Keratinocyte (primary cell): Measurements from ENCODE around the gene TNFSF8. TPM values are rescaled to one million over a fixed set of nuclear protein-coding genes. Genes with fewer than 3 reads are reported as not detected.

Source experiments
- DNase-seq: peaks from one replicate; pipeline ENCODE4 v3.0.0-alpha.2; 2011; ENCODE audit warnings: low read depth, missing footprints, low spot score
- FAIRE-seq: peaks from 2 replicates; lab custom pipeline; 2011; peaks lifted over from hg19 to GRCh38; lab: Jason Lieb, UNC
- H2AFZ ChIP-seq: 2 replicates; pipeline ENCODE4 v1.6.0; 2012; ENCODE audit warnings: low read length, control low read depth, inconsistent platforms; ENCODE audit not compliant: control insufficient read depth
- H3K27ac ChIP-seq: 2 replicates; pipeline ENCODE4 v1.5.1; 2011; ENCODE audit warnings: low read length; ENCODE audit not compliant: control insufficient read depth, insufficient read depth
- H3K27me3 ChIP-seq: 3 replicates; pipeline ENCODE4 v1.6.0; 2011; ENCODE audit warnings: low read length; ENCODE audit not compliant: control insufficient read depth, insufficient read depth; ENCODE audit errors: extremely low read depth
- H3K36me3 ChIP-seq, 2 experiments: 2 replicates in 1 of 2; 3 replicates in 1 of 2; pipeline ENCODE4 v1.5.1; 2011; ENCODE audit warnings: low read length in 2 of 2, mild to moderate bottlenecking in 1 of 2; ENCODE audit not compliant: control insufficient read depth in 2 of 2, insufficient read depth in 2 of 2; ENCODE audit errors: extremely low read depth in 1 of 2
- H3K4me1 ChIP-seq: 3 replicates; pipeline ENCODE4 v1.5.1; 2011; ENCODE audit warnings: low read length; ENCODE audit not compliant: control insufficient read depth, insufficient read depth; ENCODE audit errors: extremely low read depth
- H3K4me2 ChIP-seq: 3 replicates; pipeline ENCODE4 v1.6.0; 2011; ENCODE audit warnings: low read depth, low read length; ENCODE audit not compliant: control insufficient read depth, insufficient read depth; ENCODE audit errors: extremely low read depth
- H3K4me3 ChIP-seq, 3 experiments: fragments of 200-600 bp in 1 of 3; sonication (generic) in 1 of 3; 2 replicates in 2 of 3; 3 replicates in 1 of 3; pipeline ENCODE4 v1.5.1; 2011 to 2016; ENCODE audit warnings: low read length in 3 of 3, mild to moderate bottlenecking in 3 of 3, control low read depth in 2 of 3, inconsistent platforms in 1 of 3, low read depth in 1 of 3, mixed read lengths in 1 of 3, mixed run types in 1 of 3, moderate library complexity in 1 of 3; ENCODE audit not compliant: control insufficient read depth in 2 of 3, insufficient read depth in 2 of 3; ENCODE audit errors: extremely low read depth in 1 of 3
- H3K79me2 ChIP-seq: 2 replicates; pipeline ENCODE4 v1.6.0; 2012; ENCODE audit warnings: low read length; ENCODE audit not compliant: control insufficient read depth, insufficient read depth
- H3K9ac ChIP-seq: 3 replicates; pipeline ENCODE4 v1.6.0; 2011; ENCODE audit warnings: low read length; ENCODE audit not compliant: control insufficient read depth, insufficient read depth; ENCODE audit errors: extremely low read depth
- H3K9me1 ChIP-seq: 3 replicates; pipeline ENCODE4 v1.6.0; 2011; ENCODE audit warnings: low read length; ENCODE audit not compliant: control insufficient read depth, insufficient read depth; ENCODE audit errors: extremely low read depth
- H3K9me3 ChIP-seq: 2 replicates; pipeline ENCODE4 v1.5.1; 2012; ENCODE audit warnings: low read depth, low read length; ENCODE audit not compliant: control insufficient read depth
- H4K20me1 ChIP-seq: 3 replicates; pipeline ENCODE4 v1.6.0; 2011; ENCODE audit warnings: low read length; ENCODE audit not compliant: control insufficient read depth, insufficient read depth; ENCODE audit errors: extremely low read depth
- EZH2 ChIP-seq: IDR thresholded peaks from one replicate; pipeline ENCODE4 v1.6.1; 2012; ENCODE audit warnings: inconsistent platforms, mild to moderate bottlenecking, low read length, moderate library complexity
- dilution Hi-C: fragments of 300-500 bp; cut with MboI; formaldehyde crosslinking; loops from one replicate; pipeline ENCODE4 v1.7.0; 2020; ENCODE audit warnings: low sequenced_read_pairs; ENCODE audit not compliant: extremely low pct_ligation_motif_present
- polyA plus RNA-seq, 5 experiments: library from polyadenylated mRNA; depleted of rRNA in 3 of 5; stranded (reverse) in 3 of 5; stranded (forward) in 1 of 5; unstranded in 1 of 5; fragments of >200 nt; gene quantifications; 1 replicate in 1 of 5; 2 replicates in 3 of 5; 3 replicates in 1 of 5; pipeline versions ENCODE4 v1.2.1 to v1.2.3, GENCODE V29; 2011 to 2012; ENCODE audit warnings: missing spikeins in 2 of 5, low read depth in 1 of 5, low replicate concordance in 1 of 5
- TF ChIP-seq, protein P1 (sequence below), 3 experiments: IDR thresholded peaks in 1 of 3; conservative IDR thresholded peaks in 1 of 3; optimal IDR thresholded peaks in 1 of 3; 2 replicates in 2 of 3; 3 replicates in 1 of 3; pipeline versions ENCODE3 to v1.5.1; 2011; ENCODE audit warnings: low read length in 3 of 3, mild to moderate bottlenecking in 3 of 3, moderate library complexity in 2 of 3, control low read depth in 1 of 3, inconsistent platforms in 1 of 3; ENCODE audit not compliant: insufficient read depth in 2 of 3; ENCODE audit errors: extremely low read depth in 1 of 3

Gene TNFSF8
- polyA plus RNA-seq, 1 donor (not counting 4 experiments of a cell fraction or from before 2014, with no cell fraction given): not detected

DNA sequence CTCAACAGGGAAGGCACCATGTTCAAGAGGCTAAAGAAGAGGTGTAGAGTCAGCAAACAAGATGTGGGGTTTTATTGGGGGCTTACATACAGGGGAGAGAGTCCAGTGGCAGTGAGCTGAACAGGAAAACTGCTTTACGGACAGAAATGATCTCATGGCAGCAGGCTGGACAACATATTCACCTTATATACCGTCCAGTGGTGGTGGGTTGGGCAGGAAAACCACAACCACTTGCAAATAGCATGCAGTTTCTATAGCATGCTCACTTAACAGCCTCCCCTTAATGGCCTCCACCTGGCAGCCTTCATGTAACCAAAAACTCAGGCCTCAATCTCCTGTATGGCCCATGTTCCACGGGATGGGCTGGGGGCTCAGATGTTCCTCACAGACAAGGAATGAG lies 5.4 kb downstream of the TNFSF8 start:
- Histone ChIP-seq H3K27ac (no peak overlapping the region), H3K27me3 (peaks cover 17% of the 10 kb centered on the region), H3K4me2 (no peak overlapping the region), H2AFZ (no peak overlapping the region), H3K4me1 (no peaks in the 10 kb centered on the region), H3K9me1 (no peaks in the 10 kb centered on the region), H3K9ac (no peak overlapping the region), H3K36me3 (no peaks in the 10 kb centered on the region), H3K79me2 (no peaks in the 10 kb centered on the region), H4K20me1 (no peaks in the 10 kb centered on the region), H3K9me3 (no peaks in the 10 kb centered on the region), H3K4me3 (no peak overlapping the region)
- dilution Hi-C loops: no loop called here
- TF ChIP-seq, protein P1, sequence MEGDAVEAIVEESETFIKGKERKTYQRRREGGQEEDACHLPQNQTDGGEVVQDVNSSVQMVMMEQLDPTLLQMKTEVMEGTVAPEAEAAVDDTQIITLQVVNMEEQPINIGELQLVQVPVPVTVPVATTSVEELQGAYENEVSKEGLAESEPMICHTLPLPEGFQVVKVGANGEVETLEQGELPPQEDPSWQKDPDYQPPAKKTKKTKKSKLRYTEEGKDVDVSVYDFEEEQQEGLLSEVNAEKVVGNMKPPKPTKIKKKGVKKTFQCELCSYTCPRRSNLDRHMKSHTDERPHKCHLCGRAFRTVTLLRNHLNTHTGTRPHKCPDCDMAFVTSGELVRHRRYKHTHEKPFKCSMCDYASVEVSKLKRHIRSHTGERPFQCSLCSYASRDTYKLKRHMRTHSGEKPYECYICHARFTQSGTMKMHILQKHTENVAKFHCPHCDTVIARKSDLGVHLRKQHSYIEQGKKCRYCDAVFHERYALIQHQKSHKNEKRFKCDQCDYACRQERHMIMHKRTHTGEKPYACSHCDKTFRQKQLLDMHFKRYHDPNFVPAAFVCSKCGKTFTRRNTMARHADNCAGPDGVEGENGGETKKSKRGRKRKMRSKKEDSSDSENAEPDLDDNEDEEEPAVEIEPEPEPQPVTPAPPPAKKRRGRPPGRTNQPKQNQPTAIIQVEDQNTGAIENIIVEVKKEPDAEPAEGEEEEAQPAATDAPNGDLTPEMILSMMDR (optimal IDR thresholded peaks at IDR 0.05 in 1 of 3, IDR thresholded peaks at IDR 0.05 in 1 of 3, conservative IDR thresholded peaks at IDR 0.05 in 1 of 3; ENCODE audit: extremely low read depth in 1 of 3, insufficient read depth in 2 of 3, low read length in 3 of 3): no peak
- TF ChIP-seq EZH2: no peak
- no peak for FAIRE-seq
- DNase-seq: no peak

DNA sequence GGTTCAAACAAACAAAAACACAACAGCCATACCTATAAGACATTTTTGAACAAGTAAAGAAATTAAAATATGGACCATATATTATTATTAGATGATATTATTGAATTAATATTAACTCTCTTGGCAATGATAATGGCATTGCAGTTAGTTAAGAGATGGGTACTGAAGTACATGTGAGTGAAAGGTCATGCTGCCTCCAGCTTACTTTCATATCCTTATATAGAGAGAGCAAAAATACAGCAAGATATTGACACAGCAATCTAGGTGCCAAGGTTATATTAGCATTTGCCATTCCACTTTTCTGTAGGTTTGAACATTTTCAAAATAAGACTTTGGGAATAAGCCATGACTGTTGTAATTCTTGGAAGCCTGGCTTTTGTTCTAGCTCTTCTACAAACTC lies 6.1 kb downstream of the TNFSF8 start:
- no peaks in the 10 kb centered on the region for H3K36me3 ChIP-seq
- no peak overlapping the region for H3K9ac ChIP-seq
- FAIRE-seq (no peak), DNase-seq (no peak)
- TF ChIP-seq, protein P1 (optimal IDR thresholded peaks at IDR 0.05 in 1 of 3, IDR thresholded peaks at IDR 0.05 in 1 of 3, conservative IDR thresholded peaks at IDR 0.05 in 1 of 3; ENCODE audit: extremely low read depth in 1 of 3, insufficient read depth in 2 of 3, low read length in 3 of 3): no peak
- no peak for TF ChIP-seq EZH2
- dilution Hi-C loops: no loop called here
- no peak overlapping the region for H3K27ac ChIP-seq
- no peak overlapping the region for H2AFZ ChIP-seq
- H3K4me3 ChIP-seq: no peak overlapping the region
- peaks cover 15% of the 10 kb centered on the region for H3K27me3 ChIP-seq
- no peak overlapping the region for H3K4me2 ChIP-seq
- no peaks in the 10 kb centered on the region for H3K9me1 ChIP-seq
- H4K20me1 ChIP-seq: no peaks in the 10 kb centered on the region
- H3K9me3 ChIP-seq: no peaks in the 10 kb centered on the region
- H3K79me2 ChIP-seq: no peaks in the 10 kb centered on the region
- no peaks in the 10 kb centered on the region for H3K4me1 ChIP-seq
